Suprapubic skin (tissue), 3 donors: ENCODE measurements around the gene CAMTA1.

ENCODE experiments used
- EP300 ChIP-seq: sonication (generic); formaldehyde crosslinking; IDR thresholded peaks from one replicate; pipeline ENCODE4 v1.6.1; 2017; ENCODE audit warnings: antibody characterized with exemption
- POLR2A ChIP-seq, 2 donors: fragments of 450-650 bp; IDR thresholded peaks; one replicate each; pipeline ENCODE4 v1.6.1; 2017; ENCODE audit warnings: antibody characterized with exemption in 2 of 2, mild to moderate bottlenecking in 2 of 2, moderate library complexity in 2 of 2
- TF ChIP-seq, protein P1 (sequence below), 2 donors: fragments of 200-600 bp in 1 of 2; fragments of 450-650 bp in 1 of 2; sonication (generic) in 1 of 2; IDR thresholded peaks; one replicate each; pipeline ENCODE4 v1.5.1; 2016 to 2019; ENCODE audit warnings: antibody characterized with exemption in 2 of 2, mild to moderate bottlenecking in 1 of 2, moderate library complexity in 1 of 2

GRCh38 chr1:7506454-7507284 is 721.4 kb downstream of the CAMTA1 start:
- TF ChIP-seq, protein P1, sequence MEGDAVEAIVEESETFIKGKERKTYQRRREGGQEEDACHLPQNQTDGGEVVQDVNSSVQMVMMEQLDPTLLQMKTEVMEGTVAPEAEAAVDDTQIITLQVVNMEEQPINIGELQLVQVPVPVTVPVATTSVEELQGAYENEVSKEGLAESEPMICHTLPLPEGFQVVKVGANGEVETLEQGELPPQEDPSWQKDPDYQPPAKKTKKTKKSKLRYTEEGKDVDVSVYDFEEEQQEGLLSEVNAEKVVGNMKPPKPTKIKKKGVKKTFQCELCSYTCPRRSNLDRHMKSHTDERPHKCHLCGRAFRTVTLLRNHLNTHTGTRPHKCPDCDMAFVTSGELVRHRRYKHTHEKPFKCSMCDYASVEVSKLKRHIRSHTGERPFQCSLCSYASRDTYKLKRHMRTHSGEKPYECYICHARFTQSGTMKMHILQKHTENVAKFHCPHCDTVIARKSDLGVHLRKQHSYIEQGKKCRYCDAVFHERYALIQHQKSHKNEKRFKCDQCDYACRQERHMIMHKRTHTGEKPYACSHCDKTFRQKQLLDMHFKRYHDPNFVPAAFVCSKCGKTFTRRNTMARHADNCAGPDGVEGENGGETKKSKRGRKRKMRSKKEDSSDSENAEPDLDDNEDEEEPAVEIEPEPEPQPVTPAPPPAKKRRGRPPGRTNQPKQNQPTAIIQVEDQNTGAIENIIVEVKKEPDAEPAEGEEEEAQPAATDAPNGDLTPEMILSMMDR (IDR thresholded peaks at IDR 0.05), result no peak
- TF ChIP-seq POLR2A (IDR thresholded peaks at IDR 0.05), result no peak
- no peak for TF ChIP-seq EP300
